ENCODE data around the gene KCNG4.
A peak's percentile ranks its signal among the peaks of the same experiment; 100 is the strongest.

Gene KCNG4

GRCh38 chr16:84281074-84281473 lies 41.3 kb upstream of the KCNG4 start:
- TF ChIP-seq CTCF (IDR thresholded peaks at IDR 0.05; ENCODE audit: low read depth, low read length, missing control alignments), result no peak
- H3K4me3 ChIP-seq (replicated peaks; ENCODE audit: low read depth, low read length), result no peak overlapping the region
- no peak for DNase-seq (ENCODE audit: extremely low read depth, low read depth)

GRCh38 chr16:84279881-84280280 lies 40.1 kb upstream of the KCNG4 start:
- TF ChIP-seq CTCF (IDR thresholded peaks at IDR 0.05; ENCODE audit: low read depth, low read length, missing control alignments), result no peak
- H3K4me3 ChIP-seq (replicated peaks; ENCODE audit: low read depth, low read length), result no peak overlapping the region
- no peak for DNase-seq (ENCODE audit: extremely low read depth, low read depth)

- no peak overlapping the region for H3K4me3 ChIP-seq (replicated peaks; ENCODE audit: low read depth, low read length)
- DNase-seq (ENCODE audit: extremely low read depth, low read depth), result no peak
- TF ChIP-seq CTCF (IDR thresholded peaks at IDR 0.05; ENCODE audit: low read depth, low read length, missing control alignments), result no peak
Measured at GRCh38 chr16:84278968-84279367, 39.2 kb upstream of the KCNG4 start.

- H3K4me3 ChIP-seq (replicated peaks; ENCODE audit: low read depth, low read length), result no peak overlapping the region
- TF ChIP-seq CTCF (IDR thresholded peaks at IDR 0.05; ENCODE audit: low read depth, low read length, missing control alignments), result no peak
- no peak for DNase-seq (ENCODE audit: extremely low read depth, low read depth)
Measured at GRCh38 chr16:84278333-84278732, 38.5 kb upstream of the KCNG4 start.

GRCh38 chr16:84277244-84277823 lies 37.5 kb upstream of the KCNG4 start:
- peak; percentile 90 for TF ChIP-seq CTCF (IDR thresholded peaks at IDR 0.05; ENCODE audit: low read depth, low read length, missing control alignments)
- no peak overlapping the region for H3K4me3 ChIP-seq (replicated peaks; ENCODE audit: low read depth, low read length)
- no peak for DNase-seq (ENCODE audit: extremely low read depth, low read depth)

GRCh38 chr16:84275585-84276151 lies 35.9 kb upstream of the KCNG4 start:
- DNase-seq (ENCODE audit: extremely low read depth, low read depth), result no peak
- TF ChIP-seq CTCF (IDR thresholded peaks at IDR 0.05; ENCODE audit: low read depth, low read length, missing control alignments), result no peak
- no peak overlapping the region for H3K4me3 ChIP-seq (replicated peaks; ENCODE audit: low read depth, low read length)

- no peak overlapping the region for H3K4me3 ChIP-seq (replicated peaks; ENCODE audit: low read depth, low read length)
- DNase-seq (ENCODE audit: extremely low read depth, low read depth), result no peak
- TF ChIP-seq CTCF (IDR thresholded peaks at IDR 0.05; ENCODE audit: low read depth, low read length, missing control alignments), result no peak
Measured at GRCh38 chr16:84274515-84274914, 34.7 kb upstream of the KCNG4 start.

All from HFF-Myc (cell line).